ENCODE measurements around the gene UBASH3B.

UBASH3B gene

GRCh38 chr11:122647736-122648275 lies 7.7 kb upstream of the UBASH3B start:
- no peak for DNase-seq

GRCh38 chr11:122649116-122649515 lies 6.4 kb upstream of the UBASH3B start:
- no peak for DNase-seq

DNA sequence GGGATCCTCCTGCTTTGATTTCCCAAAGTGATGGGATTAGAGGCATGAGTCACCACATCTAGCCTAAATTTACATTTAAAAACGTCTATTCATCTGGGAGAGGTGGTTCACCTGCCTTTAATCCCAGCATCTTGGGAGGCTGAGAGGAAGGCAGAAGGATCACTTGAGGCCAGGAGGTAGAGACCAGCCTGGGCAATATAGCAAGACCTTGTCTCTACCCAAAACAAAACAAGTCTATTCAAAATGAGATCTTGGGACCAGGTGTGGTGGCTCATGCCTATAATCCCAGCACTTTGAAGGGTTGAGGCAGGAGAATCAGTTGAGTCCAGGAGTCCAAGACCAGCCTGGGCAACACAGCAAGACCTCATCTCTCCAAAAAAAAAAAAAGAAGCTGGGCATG lies 4.9 kb upstream of the UBASH3B start:
- DNase-seq: no peak

DNA sequence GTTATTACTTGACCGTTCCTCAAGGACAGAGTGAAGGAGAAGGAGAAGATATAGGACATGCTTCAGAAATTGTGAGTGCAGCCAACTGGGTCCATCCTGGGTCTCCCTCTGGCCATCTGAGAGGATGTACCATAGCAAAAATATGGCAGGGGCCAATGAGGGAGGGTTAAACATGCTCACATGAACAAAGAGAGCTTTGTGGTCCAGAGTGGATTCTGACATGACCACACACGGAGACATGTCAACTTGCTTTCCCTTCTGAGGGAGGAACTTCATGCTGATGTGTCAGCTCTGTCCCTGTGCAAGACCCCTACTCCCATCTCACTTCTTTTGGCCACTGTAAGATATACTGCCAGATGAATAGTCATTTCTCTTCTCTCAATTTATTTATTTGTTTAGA lies 3.0 kb upstream of the UBASH3B start:
- no peak for DNase-seq

- DNase-seq: peak in 1 of 2 experiments; percentile 23
These were observed 1.5 kb upstream of the UBASH3B start for GRCh38 chr11:122653916-122654585.

- DNase-seq: peak in 1 of 2 experiments; percentile 51
These were observed 630 bp downstream of the UBASH3B start for GRCh38 chr11:122656073-122656630.

- peak in 1 of 2 experiments; percentile 51 for DNase-seq
These were observed 1.1 kb downstream of the UBASH3B start for GRCh38 chr11:122656631-122657101.

- no peak for DNase-seq
These were observed 4.4 kb downstream of the UBASH3B start for GRCh38 chr11:122659676-122660554.

GRCh38 chr11:122661182-122661945 lies 5.8 kb downstream of the UBASH3B start:
- DNase-seq: peak; percentile 22 to 84

DNA sequence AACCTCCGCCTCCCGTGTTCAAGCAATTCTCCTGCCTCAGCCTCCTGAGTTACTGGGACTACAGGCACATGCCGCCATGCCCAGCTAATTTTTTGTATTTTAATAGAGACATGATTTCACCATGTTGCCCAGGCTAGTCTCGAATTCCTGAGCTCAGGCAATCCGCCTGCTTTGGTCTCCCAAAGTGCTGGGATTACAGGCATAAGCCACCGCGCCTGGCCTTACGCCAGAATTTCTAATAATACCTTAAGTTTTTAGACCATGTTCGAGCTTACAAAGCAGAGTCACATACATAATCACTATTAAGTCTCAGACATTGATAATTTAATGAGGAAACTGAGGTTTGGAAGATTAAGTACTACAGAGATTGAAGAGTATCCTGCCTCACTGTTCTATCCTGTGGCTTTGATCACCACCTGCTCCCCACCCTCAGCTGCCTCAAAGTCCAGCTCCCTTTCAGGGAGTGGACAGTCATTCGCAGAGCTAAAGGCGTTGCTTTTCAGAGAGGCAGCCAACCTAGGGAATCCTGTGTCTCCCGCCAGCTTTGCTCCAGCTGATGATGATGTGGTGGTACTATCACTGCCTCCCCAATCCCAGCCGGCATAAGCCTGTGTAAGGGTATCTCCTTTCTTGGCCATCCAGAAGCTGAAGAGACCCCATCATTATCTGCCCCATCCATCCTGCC lies 7.7 kb downstream of the UBASH3B start:
- no peak for DNase-seq

GRCh38 chr11:122663764-122664163 lies 8.2 kb downstream of the UBASH3B start:
- DNase-seq: peak in 1 of 2 experiments; percentile 47

GRCh38 chr11:122664188-122664587 lies 8.7 kb downstream of the UBASH3B start:
- peak; percentile 22 to 63 for DNase-seq

GRCh38 chr11:122665861-122666260 lies 10.3 kb downstream of the UBASH3B start:
- peak; percentile 19 to 60 for DNase-seq

DNA sequence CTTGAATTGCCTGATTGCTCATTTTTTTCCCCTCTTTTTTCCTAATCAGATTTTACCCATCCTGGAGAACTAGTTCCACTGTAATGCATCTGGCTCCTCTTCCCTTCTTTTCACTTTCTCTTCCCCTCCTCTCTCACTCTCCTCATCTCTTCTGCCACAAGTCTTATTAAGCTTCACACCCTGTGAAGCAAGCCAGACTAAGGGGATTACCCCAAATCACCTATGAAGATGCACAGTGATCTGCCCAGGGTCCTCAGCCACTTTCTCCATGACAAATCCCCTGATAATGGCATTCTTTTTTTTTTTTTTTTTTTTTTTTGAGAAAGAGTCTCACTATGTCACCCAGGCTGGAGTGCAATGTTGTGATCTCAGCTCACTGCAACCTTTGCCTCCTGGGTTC lies 11.2 kb downstream of the UBASH3B start:
- DNase-seq: peak in 1 of 2 experiments; percentile 33

GRCh38 chr11:122668562-122669090 lies 13.1 kb downstream of the UBASH3B start:
- DNase-seq: peak; percentile 84 to 95

GRCh38 chr11:122670131-122670530 lies 14.6 kb downstream of the UBASH3B start:
- DNase-seq: no peak

GRCh38 chr11:122671400-122671891 lies 15.9 kb downstream of the UBASH3B start:
- no peak for DNase-seq

DNA sequence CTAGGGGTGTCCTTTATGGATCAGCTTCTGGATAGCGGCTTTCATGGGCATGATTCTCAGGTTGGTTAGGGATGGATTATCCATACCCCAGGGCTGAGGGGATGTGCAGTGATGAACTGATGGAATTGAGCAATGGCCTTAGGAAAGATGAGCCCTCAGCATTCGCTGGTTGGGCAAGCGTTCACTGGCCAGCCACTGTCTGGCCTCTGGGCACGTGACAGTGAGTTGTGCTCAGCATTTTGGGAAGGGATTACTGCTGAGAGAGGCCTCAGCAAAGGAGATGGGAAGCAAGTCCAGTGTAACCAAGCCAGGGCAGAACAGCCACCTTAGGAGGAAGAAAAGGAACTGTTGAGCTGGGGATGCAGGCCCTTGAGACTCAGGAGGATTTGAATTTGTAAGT lies 17.4 kb downstream of the UBASH3B start:
- no peak for DNase-seq

DNA sequence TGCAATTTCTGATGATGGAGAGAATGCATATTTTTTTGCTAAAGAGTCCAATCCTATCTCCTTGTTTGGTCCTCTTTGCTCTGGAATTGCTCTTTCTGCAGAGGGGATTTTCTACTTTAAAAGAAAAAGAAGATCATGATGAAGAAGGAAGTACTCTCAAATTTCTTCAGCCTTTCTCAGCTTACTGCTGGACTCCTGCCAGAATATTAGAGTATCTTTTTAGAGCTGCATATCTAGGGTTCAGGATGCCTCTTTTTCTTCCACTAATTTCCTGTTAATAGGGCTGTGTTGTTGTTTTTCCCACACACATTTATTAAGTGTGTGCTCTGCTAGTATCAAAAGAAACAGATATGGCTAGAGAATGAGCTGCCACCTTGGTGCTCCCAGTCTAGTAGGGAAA lies 18.2 kb downstream of the UBASH3B start:
- DNase-seq: peak in 1 of 2 experiments; percentile 28

- no peak for DNase-seq
These were observed 21.1 kb downstream of the UBASH3B start for GRCh38 chr11:122676638-122677037.

DNA sequence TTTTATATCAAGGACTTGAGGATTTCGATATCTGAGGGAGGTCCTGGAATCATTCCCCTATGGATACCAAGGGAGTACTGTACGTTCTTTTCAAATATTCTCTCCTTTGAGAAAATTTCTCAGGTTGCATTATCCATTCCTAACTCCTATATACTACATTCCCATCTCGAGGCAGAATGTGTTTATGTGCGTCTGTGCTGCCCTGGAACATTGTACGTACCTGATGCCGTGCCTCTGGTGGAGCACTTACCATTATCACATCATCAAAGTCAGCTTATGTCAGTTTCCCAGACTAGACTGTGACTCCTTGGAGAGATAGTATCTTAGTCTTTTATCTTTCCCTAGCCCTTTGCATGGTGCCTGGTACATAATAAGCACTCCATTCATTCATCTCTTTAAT lies 21.7 kb downstream of the UBASH3B start:
- DNase-seq: no peak
